Measurements from ENCODE around the gene NAA16. TPM values are rescaled to one million over a fixed set of nuclear protein-coding genes. Genes with fewer than 3 reads are reported as not detected.

Gene NAA16
- total RNA-seq, 1 donor: 8.3 TPM

- H3K27me3 ChIP-seq (ENCODE audit: insufficient read depth, low read length): no peaks in the 10 kb centered on the region
- peaks cover 22% of the 10 kb centered on the region for H4K20me1 ChIP-seq (ENCODE audit: insufficient read depth, low read length)
- TF ChIP-seq CTCF (IDR thresholded peaks at IDR 0.05; ENCODE audit: extremely low read depth, low read depth, low read length): no peak
- DNase-seq (ENCODE audit: insufficient read length, low spot score, missing footprints): no peak
- H3K4me2 ChIP-seq (ENCODE audit: insufficient read depth, low read length): peak overlapping the region; percentile 97
- no peaks in the 10 kb centered on the region for H3K9me3 ChIP-seq (ENCODE audit: low read depth, low read length)
- H3K4me1 ChIP-seq (ENCODE audit: insufficient read depth, low read length): peaks cover 14% of the 10 kb centered on the region
- H3K4me3 ChIP-seq (ENCODE audit: insufficient read depth, low read length): peak overlapping the region; percentile 94
- peak overlapping the region; percentile 93 for H2AFZ ChIP-seq (ENCODE audit: low read length)
- H3K27ac ChIP-seq (ENCODE audit: low read depth, low read length): peak overlapping the region; percentile 90
- H3K36me3 ChIP-seq (ENCODE audit: insufficient read depth, low read length): peaks cover 5% of the 10 kb centered on the region
- peaks cover 55% of the 10 kb centered on the region for H3K79me2 ChIP-seq (ENCODE audit: insufficient read depth, low read length)
Observed at GRCh38 chr13:41312176-41312500, 1.1 kb downstream of the NAA16 start.

GRCh38 chr13:41313117-41313516, 2.0 kb downstream of the NAA16 start:
- no peak for TF ChIP-seq CTCF (IDR thresholded peaks at IDR 0.05; ENCODE audit: extremely low read depth, low read depth, low read length)
- Histone ChIP-seq H3K4me1 (ENCODE audit: insufficient read depth, low read length) (peaks cover 14% of the 10 kb centered on the region), H2AFZ (ENCODE audit: low read length) (no peak overlapping the region), H3K4me3 (ENCODE audit: insufficient read depth, low read length) (peak overlapping the region; percentile 28), H3K9me3 (ENCODE audit: low read depth, low read length) (no peaks in the 10 kb centered on the region), H4K20me1 (ENCODE audit: insufficient read depth, low read length) (peaks cover 22% of the 10 kb centered on the region), H3K36me3 (ENCODE audit: insufficient read depth, low read length) (peaks cover 5% of the 10 kb centered on the region), H3K27ac (ENCODE audit: low read depth, low read length) (no peak overlapping the region), H3K27me3 (ENCODE audit: insufficient read depth, low read length) (no peaks in the 10 kb centered on the region), H3K4me2 (ENCODE audit: insufficient read depth, low read length) (peak overlapping the region; percentile 97), H3K79me2 (ENCODE audit: insufficient read depth, low read length) (peaks cover 64% of the 10 kb centered on the region)
- DNase-seq (ENCODE audit: insufficient read length, low spot score, missing footprints): no peak

- no peak for DNase-seq (ENCODE audit: insufficient read length, low spot score, missing footprints)
- peaks cover 70% of the 10 kb centered on the region for H3K79me2 ChIP-seq (ENCODE audit: insufficient read depth, low read length)
- H3K4me3 ChIP-seq (ENCODE audit: insufficient read depth, low read length): no peak overlapping the region
- H4K20me1 ChIP-seq (ENCODE audit: insufficient read depth, low read length): peaks cover 22% of the 10 kb centered on the region
- no peak for TF ChIP-seq CTCF (IDR thresholded peaks at IDR 0.05; ENCODE audit: extremely low read depth, low read depth, low read length)
- no peak overlapping the region for H2AFZ ChIP-seq (ENCODE audit: low read length)
- H3K27ac ChIP-seq (ENCODE audit: low read depth, low read length): no peak overlapping the region
- H3K4me2 ChIP-seq (ENCODE audit: insufficient read depth, low read length): peak overlapping the region; percentile 97
- peaks cover 14% of the 10 kb centered on the region for H3K4me1 ChIP-seq (ENCODE audit: insufficient read depth, low read length)
- no peaks in the 10 kb centered on the region for H3K9me3 ChIP-seq (ENCODE audit: low read depth, low read length)
- H3K27me3 ChIP-seq (ENCODE audit: insufficient read depth, low read length): no peaks in the 10 kb centered on the region
- H3K36me3 ChIP-seq (ENCODE audit: insufficient read depth, low read length): peaks cover 5% of the 10 kb centered on the region
Observed at GRCh38 chr13:41313659-41314197, 2.7 kb downstream of the NAA16 start.

GRCh38 chr13:41315443-41316047, 4.5 kb downstream of the NAA16 start:
- no peak for DNase-seq (ENCODE audit: insufficient read length, low spot score, missing footprints)
- Histone ChIP-seq H3K4me2 (ENCODE audit: insufficient read depth, low read length) (no peak overlapping the region), H3K4me3 (ENCODE audit: insufficient read depth, low read length) (no peak overlapping the region)

More at GRCh38 chr13:41315443-41316047, 4.5 kb downstream of the NAA16 start:
- Histone ChIP-seq H2AFZ (ENCODE audit: low read length) (no peak overlapping the region), H3K27ac (ENCODE audit: low read depth, low read length) (no peak overlapping the region), H3K36me3 (ENCODE audit: insufficient read depth, low read length) (peaks cover 5% of the 10 kb centered on the region), H4K20me1 (ENCODE audit: insufficient read depth, low read length) (peaks cover 22% of the 10 kb centered on the region), H3K9me3 (ENCODE audit: low read depth, low read length) (no peaks in the 10 kb centered on the region), H3K4me1 (ENCODE audit: insufficient read depth, low read length) (peaks cover 13% of the 10 kb centered on the region), H3K27me3 (ENCODE audit: insufficient read depth, low read length) (no peaks in the 10 kb centered on the region), H3K79me2 (ENCODE audit: insufficient read depth, low read length) (peaks cover 84% of the 10 kb centered on the region)
- TF ChIP-seq CTCF (IDR thresholded peaks at IDR 0.05; ENCODE audit: extremely low read depth, low read depth, low read length): no peak
